HepG2 (cell line): Measurements from ENCODE around the gene TK2. TPM values are rescaled to one million over a fixed set of nuclear protein-coding genes. Genes with fewer than 3 reads are reported as not detected.

ENCODE experiments used
- ATAC-seq: fragments of 200-7000 bp; cut with Tn5 transposase; 3 replicates; pipeline ENCODE4 v1.9.1; 2020; ENCODE audit warnings: mild to moderate bottlenecking, moderate library complexity
- BruUV-seq: library from RNA; stranded (reverse); fragments of 400-500 nt; replicated peaks from 2 replicates; lab custom pipeline; 2021; lab: Mats Ljungman, UMichigan
- CTCF ChIA-PET: fragments of 300-600 bp; formaldehyde crosslinking; extraction: SDS; loops from one replicate; lab custom pipeline; 2021; ENCODE audit warnings: low total read pairs, inconsistent platforms, low intra/inter-chr PET ratio; lab: Yijun Ruan, JAX
- POLR2A ChIA-PET: fragments of 350-600 bp; sonication (Branson Sonifier 250); formaldehyde crosslinking; loops from one replicate; lab custom pipeline; 2020; ENCODE audit warnings: antibody characterized with exemption, inconsistent platforms; lab: Yijun Ruan, JAX
- DNase-seq: peaks from one replicate; pipeline ENCODE4 v3.0.0-alpha.2; 2015; ENCODE audit warnings: low spot score
- FAIRE-seq: peaks from 3 replicates; lab custom pipeline; 2011; peaks lifted over from hg19 to GRCh38; lab: Jason Lieb, UNC
- H2AFZ ChIP-seq: one replicate; pipeline ENCODE4 v1.6.1; 2011; ENCODE audit warnings: low read length, inconsistent platforms
- H3K27ac ChIP-seq: fragments of 300-600 bp; 3 replicates; pipeline ENCODE4 v1.8.0; 2011; ENCODE audit warnings: mixed run types, mild to moderate bottlenecking, mixed read lengths, low read length, inconsistent platforms; ENCODE audit not compliant: insufficient read depth; ENCODE audit errors: extremely low read length
- H3K27me3 ChIP-seq, 2 experiments: fragments of 200-600 bp in 1 of 2; 2 replicates in 1 of 2; 3 replicates in 1 of 2; pipeline versions ENCODE4 v1.6.0 to v1.8.0; 2011; ENCODE audit warnings: low read length in 2 of 2, mild to moderate bottlenecking in 2 of 2, moderate library complexity in 2 of 2, inconsistent platforms in 1 of 2; ENCODE audit not compliant: insufficient read depth in 2 of 2, control insufficient read depth in 1 of 2
- H3K36me3 ChIP-seq, 2 experiments: fragments of 200-600 bp in 1 of 2; replicated peaks in 1 of 2; 2 replicates in 1 of 2; 3 replicates in 1 of 2; pipeline versions ENCODE4 v1.5.1 to v1.8.0; 2011; ENCODE audit warnings: low read length in 2 of 2, inconsistent platforms in 1 of 2; ENCODE audit not compliant: insufficient read depth in 2 of 2, control insufficient read depth in 1 of 2
- H3K4me1 ChIP-seq: 2 replicates; pipeline ENCODE4 v1.5.1; 2012; ENCODE audit warnings: low read length, inconsistent platforms; ENCODE audit not compliant: insufficient read depth
- H3K4me2 ChIP-seq: 2 replicates; pipeline ENCODE4 v1.6.0; 2011; ENCODE audit warnings: low read depth, low read length, inconsistent platforms
- H3K4me3 ChIP-seq, 3 experiments: fragments of 200-600 bp in 1 of 3; sonication (generic), shearing (Covaris generic) in 1 of 3; replicated peaks in 1 of 3; 2 replicates each; pipeline ENCODE4 v1.5.1; 2011 to 2016; ENCODE audit warnings: low read length in 3 of 3, inconsistent platforms in 2 of 3, low read depth in 2 of 3, mild to moderate bottlenecking in 2 of 3, control low read depth in 1 of 3, mixed read lengths in 1 of 3; ENCODE audit not compliant: insufficient read depth in 1 of 3
- H3K79me2 ChIP-seq: one replicate; pipeline ENCODE4 v1.6.1; 2011; ENCODE audit warnings: low read length, inconsistent platforms; ENCODE audit not compliant: insufficient read depth
- H3K9ac ChIP-seq: 2 replicates; pipeline ENCODE4 v1.6.0; 2011; ENCODE audit warnings: mild to moderate bottlenecking, low read depth, low read length, inconsistent platforms; ENCODE audit not compliant: insufficient read depth
- H3K9me3 ChIP-seq: 2 replicates; pipeline ENCODE4 v1.5.1; 2012; ENCODE audit warnings: mild to moderate bottlenecking, low read length
- H4K20me1 ChIP-seq: 2 replicates; pipeline ENCODE4 v1.6.0; 2011; ENCODE audit warnings: inconsistent platforms, mild to moderate bottlenecking, low read length, moderate library complexity; ENCODE audit not compliant: insufficient read depth
- CBFB ChIP-seq: sonication (generic); formaldehyde crosslinking; IDR thresholded peaks from 2 replicates; pipeline ENCODE4 v1.4.0; 2020; ENCODE audit warnings: missing genetic modification reagents
- CCAR2 ChIP-seq: fragments of 200-400 bp; formaldehyde crosslinking; optimal IDR thresholded peaks from 2 replicates; pipeline ENCODE3; 2018; ENCODE audit warnings: low read depth, mild to moderate bottlenecking, low read length, moderate library complexity
- GATAD2A ChIP-seq: IDR thresholded peaks from 2 replicates; pipeline ENCODE4 v1.6.1; 2016
- HIVEP1 ChIP-seq: sonication (generic); formaldehyde crosslinking; IDR thresholded peaks from 2 replicates; pipeline ENCODE4 v1.4.0; 2020; ENCODE audit warnings: mild to moderate bottlenecking, missing genetic modification reagents
- HNF1A ChIP-seq, 2 experiments: sonication (generic) in 1 of 2; formaldehyde crosslinking in 1 of 2; IDR thresholded peaks; 2 replicates each; pipeline versions ENCODE4 v1.4.0 to v1.6.1; 2016 to 2020; ENCODE audit warnings: borderline replicate concordance in 1 of 2, low read depth in 1 of 2, mild to moderate bottlenecking in 1 of 2, missing genetic modification reagents in 1 of 2
- HNF4A ChIP-seq: sonication (generic); formaldehyde crosslinking; IDR thresholded peaks from 2 replicates; pipeline ENCODE4 v1.4.0; 2020; ENCODE audit warnings: missing genetic modification reagents
- HOXA7 ChIP-seq: sonication (generic); formaldehyde crosslinking; IDR thresholded peaks from 2 replicates; pipeline ENCODE4 v1.8.1; 2022; ENCODE audit warnings: mild to moderate bottlenecking, missing genetic modification reagents, moderate library complexity
- LRRFIP1 ChIP-seq: sonication (generic); formaldehyde crosslinking; conservative IDR thresholded peaks from 2 replicates; pipeline ENCODE4 v1.4.0; 2020; ENCODE audit warnings: missing genetic modification reagents
- PRPF4 ChIP-seq: fragments of 200-400 bp; formaldehyde crosslinking; IDR thresholded peaks from 2 replicates; pipeline ENCODE4 v1.6.1; 2016; ENCODE audit warnings: low read length, low read depth; ENCODE audit not compliant: poor library complexity, severe bottlenecking
- SRSF9 ChIP-seq: fragments of 200-400 bp; formaldehyde crosslinking; IDR thresholded peaks from 2 replicates; pipeline ENCODE4 v1.6.1; 2018; ENCODE audit warnings: borderline replicate concordance, mild to moderate bottlenecking, low read depth, low read length; ENCODE audit not compliant: insufficient read depth, poor library complexity, severe bottlenecking
- ZBTB14 ChIP-seq: sonication (generic); formaldehyde crosslinking; IDR thresholded peaks from 2 replicates; pipeline ENCODE4 v1.4.0; 2020; ENCODE audit warnings: missing genetic modification reagents
- ZNF260 ChIP-seq: sonication (generic); formaldehyde crosslinking; IDR thresholded peaks from 2 replicates; pipeline ENCODE4 v1.4.0; 2020; ENCODE audit warnings: missing genetic modification reagents, low read depth, mild to moderate bottlenecking, borderline replicate concordance
- ZNF329 ChIP-seq: sonication (generic); formaldehyde crosslinking; IDR thresholded peaks from 2 replicates; pipeline ENCODE4 v1.9.0; 2021; ENCODE audit warnings: low read depth, mild to moderate bottlenecking, missing genetic modification reagents
- ZNF543 ChIP-seq: sonication (generic); formaldehyde crosslinking; IDR thresholded peaks from 2 replicates; pipeline ENCODE4 v1.4.0; 2020; ENCODE audit warnings: mild to moderate bottlenecking, missing genetic modification reagents
- ZNF572 ChIP-seq: sonication (generic); formaldehyde crosslinking; IDR thresholded peaks from 2 replicates; pipeline ENCODE4 v1.5.1; 2020; ENCODE audit warnings: mild to moderate bottlenecking, missing genetic modification reagents
- WGBS: methylation state at CpG from one replicate; pipeline ENCODE4 v1.1.6; 2017; ENCODE audit warnings: low lambda C conversion rate; 5-methylcytosine and 5-hydroxymethylcytosine counted together
- in situ Hi-C: cut with HindIII; loops from 2 replicates; pipeline ENCODE4 v1.10.0; 2017; ENCODE audit warnings: low pct_unique_long_range_greater_than_20kb; ENCODE audit not compliant: extremely low pct_ligation_motif_present
- intact Hi-C: fragments of 100-400 bp; cut with micrococcal nuclease; formaldehyde crosslinking; loops from one replicate; pipeline ENCODE4 v1.10.0; 2022; ENCODE audit not compliant: unreplicated experiment
- polyA plus RNA-seq, 8 experiments: library from polyadenylated mRNA; depleted of rRNA in 3 of 8; stranded (reverse) in 7 of 8; unstranded in 1 of 8; fragments of >200 nt; fragmentation: Illumina TruSeq in 4 of 8; extraction: Trizol in 4 of 8; gene quantifications; 2 replicates each; pipeline versions ENCODE4 v1.2.1 to v1.2.3, GENCODE V29; 2011 to 2016; ENCODE audit warnings: low read depth in 4 of 8, missing spikeins in 1 of 8, mixed read lengths in 1 of 8; ENCODE audit not compliant: insufficient read depth in 1 of 8
- total RNA-seq, 5 experiments: library from RNA; depleted of rRNA; stranded (reverse); fragments of >200 nt; fragmentation: Illumina TruSeq; extraction: Trizol; gene quantifications; 2 replicates each; pipeline ENCODE4 v1.2.3, GENCODE V29; 2016; ENCODE audit warnings: low read depth in 1 of 5

Gene TK2
- total and polyA plus RNA-seq, 2 of the 13 experiments (the other 11 are each of a cell fraction or from before 2014, with no cell fraction given), result 18.7 to 21.0 TPM

- 17% methylated on average over 8 of the region's 11 CpGs for WGBS
- no TSS peak for BruUV-seq
- H3K4me1 ChIP-seq, result peaks cover 11% of the 10 kb centered on the region
- H2AFZ ChIP-seq, result no peak overlapping the region
- DNase-seq (no peak), ATAC-seq (peak; percentile 57), FAIRE-seq (no peak)
- no peaks in the 10 kb centered on the region for H3K36me3 ChIP-seq
- no peaks in the 10 kb centered on the region for H3K9me3 ChIP-seq
- H3K4me2 ChIP-seq, result no peak overlapping the region
- H3K79me2 ChIP-seq, result no peaks in the 10 kb centered on the region
- H3K4me3 ChIP-seq, result no peak overlapping the region
- ChIA-PET CTCF (no interaction called here), POLR2A (no interaction called here)
- in situ Hi-C loops (no loop called here), intact Hi-C loops (no loop called here)
- no peak overlapping the region for H3K9ac ChIP-seq
- no peaks in the 10 kb centered on the region for H4K20me1 ChIP-seq
- H3K27me3 ChIP-seq, result peaks cover 4 to 45% of the 10 kb centered on the region in 2 experiments
- H3K27ac ChIP-seq, result no peak overlapping the region
- no peak for TF ChIP-seq ZNF543
- no peak for TF ChIP-seq HIVEP1 (CRISPR knock-in tag)
- TF ChIP-seq SRSF9, result no peak
- TF ChIP-seq ZNF572 (CRISPR knock-in tag), result no peak
- no peak for TF ChIP-seq LRRFIP1 (CRISPR knock-in tag)
- TF ChIP-seq ZNF260 (CRISPR knock-in tag), result no peak
- TF ChIP-seq CCAR2, result no peak
- TF ChIP-seq CBFB (CRISPR knock-in tag), result no peak
- TF ChIP-seq ZBTB14, result no peak
- TF ChIP-seq HNF1A (IDR thresholded peaks at IDR 0.05; ENCODE audit: low read depth), result no peak
- TF ChIP-seq HNF1A (CRISPR knock-in tag; IDR thresholded peaks at IDR 0.05; ENCODE audit: borderline replicate concordance), result no peak
- no peak for TF ChIP-seq PRPF4
- no peak for TF ChIP-seq HOXA7 (CRISPR knock-in tag)
- 0 out of 2 replicates have a peak, but pooled peaks have one; percentile 25 for TF ChIP-seq HNF4A (CRISPR knock-in tag)
- TF ChIP-seq ZNF329 (CRISPR knock-in tag), result peak; percentile 92
- no peak for TF ChIP-seq GATAD2A (CRISPR knock-in tag)
These were observed 81.5 kb downstream of the TK2 start for GRCh38 chr16:66468321-66468965.
